Nephron progenitor cell (in vitro differentiated cells): Measurements from ENCODE around the gene LINGO4.

Experiments used
- DNase-seq: peaks from one replicate; pipeline ENCODE4 v3.0.0; 2021
- H3K27ac Mint-ChIP-seq: 2 replicates; pipeline ENCODE4 v1.8.0; 2021; ENCODE audit warnings: mild to moderate bottlenecking, moderate library complexity, mixed read lengths
- H3K27me3 Mint-ChIP-seq: 2 replicates; pipeline ENCODE4 v1.8.0; 2021; ENCODE audit warnings: mild to moderate bottlenecking, low read depth, mixed read lengths; ENCODE audit not compliant: poor library complexity
- H3K36me3 Mint-ChIP-seq: 2 replicates; pipeline ENCODE4 v1.8.0; 2021; ENCODE audit warnings: low read depth, mixed read lengths
- H3K4me1 Mint-ChIP-seq: 2 replicates; pipeline ENCODE4 v1.8.0; 2021; ENCODE audit warnings: mixed read lengths
- H3K4me3 Mint-ChIP-seq: 2 replicates; pipeline ENCODE4 v1.8.0; 2021; ENCODE audit warnings: mild to moderate bottlenecking, moderate library complexity, mixed read lengths
- H3K9me3 Mint-ChIP-seq: 2 replicates; pipeline ENCODE4 v1.8.0; 2021; ENCODE audit warnings: mild to moderate bottlenecking, moderate library complexity, mixed read lengths
- CTCF ChIP-seq: fragments of 200-600 bp; sonication (generic); IDR thresholded peaks from 2 replicates; pipeline ENCODE4 v1.5.0; 2021; ENCODE audit warnings: antibody characterized with exemption

Gene LINGO4

GRCh38 chr1:151802372-151802771 is 2.8 kb downstream of the LINGO4 start:
- no peaks in the 10 kb centered on the region for H3K36me3 Mint-ChIP-seq
- no peak for DNase-seq

GRCh38 chr1:151801846-151802245 is 3.4 kb downstream of the LINGO4 start:
- Mint-ChIP-seq H3K27ac (no peak overlapping the region), H3K36me3 (no peaks in the 10 kb centered on the region), H3K4me1 (peaks cover 16% of the 10 kb centered on the region), H3K4me3 (no peak overlapping the region), H3K9me3 (no peaks in the 10 kb centered on the region), H3K27me3 (peaks cover 78% of the 10 kb centered on the region)
- TF ChIP-seq CTCF: no peak
- DNase-seq: no peak

More at GRCh38 chr1:151802372-151802771, 2.8 kb downstream of the LINGO4 start:
- Mint-ChIP-seq H3K27me3 (peaks cover 77% of the 10 kb centered on the region), H3K4me3 (no peak overlapping the region), H3K4me1 (peaks cover 16% of the 10 kb centered on the region), H3K9me3 (no peaks in the 10 kb centered on the region), H3K27ac (no peak overlapping the region)
- no peak for TF ChIP-seq CTCF

- Mint-ChIP-seq H3K9me3 (no peaks in the 10 kb centered on the region), H3K36me3 (no peaks in the 10 kb centered on the region), H3K4me1 (peaks cover 16% of the 10 kb centered on the region), H3K27me3 (peaks cover 78% of the 10 kb centered on the region), H3K4me3 (no peak overlapping the region), H3K27ac (no peak overlapping the region)
- no peak for TF ChIP-seq CTCF
- no peak for DNase-seq
Measured at GRCh38 chr1:151801310-151801820, 3.9 kb downstream of the LINGO4 start.

- no peaks in the 10 kb centered on the region for H3K9me3 Mint-ChIP-seq
- H3K4me1 Mint-ChIP-seq: peaks cover 16% of the 10 kb centered on the region
- no peak for DNase-seq
- no peak overlapping the region for H3K4me3 Mint-ChIP-seq
- H3K27ac Mint-ChIP-seq: no peak overlapping the region
- TF ChIP-seq CTCF: no peak
- peaks cover 76% of the 10 kb centered on the region for H3K27me3 Mint-ChIP-seq
- H3K36me3 Mint-ChIP-seq: no peaks in the 10 kb centered on the region
Measured at GRCh38 chr1:151800830-151801229, 4.4 kb downstream of the LINGO4 start.

GRCh38 chr1:151799179-151800022 is 5.8 kb downstream of the LINGO4 start:
- Mint-ChIP-seq H3K27ac (no peak overlapping the region), H3K27me3 (peaks cover 70% of the 10 kb centered on the region), H3K36me3 (no peaks in the 10 kb centered on the region), H3K4me1 (peaks cover 16% of the 10 kb centered on the region), H3K9me3 (no peaks in the 10 kb centered on the region), H3K4me3 (no peak overlapping the region)
- no peak for TF ChIP-seq CTCF
- DNase-seq: no peak

- Mint-ChIP-seq H3K4me1 (peaks cover 16% of the 10 kb centered on the region), H3K4me3 (no peak overlapping the region), H3K27ac (no peak overlapping the region), H3K9me3 (no peaks in the 10 kb centered on the region), H3K27me3 (peaks cover 70% of the 10 kb centered on the region), H3K36me3 (no peaks in the 10 kb centered on the region)
- no peak for TF ChIP-seq CTCF
- DNase-seq: no peak
Measured at GRCh38 chr1:151798571-151798970, 6.6 kb downstream of the LINGO4 start.
